Progenitor cell of endocrine pancreas (in vitro differentiated cells): ENCODE measurements around the gene MFAP4. TPM values are rescaled to one million over a fixed set of nuclear protein-coding genes. Genes with fewer than 3 reads are reported as not detected.

ENCODE experiments used
- DNase-seq: peaks from one replicate; pipeline ENCODE4 v3.0.0; 2021; ENCODE audit warnings: low spot score; ENCODE audit not compliant: unreplicated experiment
- H3K27ac Mint-ChIP-seq: 2 replicates; pipeline ENCODE4 v1.8.0; 2021; ENCODE audit warnings: mild to moderate bottlenecking, moderate library complexity, mixed read lengths
- H3K27me3 Mint-ChIP-seq: 2 replicates; pipeline ENCODE4 v1.8.0; 2021; ENCODE audit warnings: mixed read lengths
- H3K36me3 Mint-ChIP-seq: 2 replicates; pipeline ENCODE4 v1.8.0; 2022; ENCODE audit warnings: mixed read lengths; ENCODE audit not compliant: insufficient read depth
- H3K4me1 Mint-ChIP-seq: 2 replicates; pipeline ENCODE4 v1.8.0; 2021; ENCODE audit warnings: low read depth, mixed read lengths
- H3K4me3 Mint-ChIP-seq: 2 replicates; pipeline ENCODE4 v1.8.0; 2021; ENCODE audit warnings: low read depth, mild to moderate bottlenecking, moderate library complexity, mixed read lengths
- H3K9me3 Mint-ChIP-seq: 2 replicates; pipeline ENCODE4 v1.8.0; 2021; ENCODE audit warnings: low read depth, mixed read lengths
- CTCF ChIP-seq: fragments of 200-600 bp; sonication (generic); IDR thresholded peaks from one replicate; pipeline ENCODE4 v1.5.0; 2021; ENCODE audit warnings: antibody characterized with exemption, mild to moderate bottlenecking; ENCODE audit not compliant: unreplicated experiment
- total RNA-seq: library from RNA; stranded (reverse); gene quantifications from 2 replicates; pipeline ENCODE4 v1.2.1, GENCODE V29; 2021

MFAP4 gene
- total RNA-seq, 1 donor from 2014 or later = 2.3 TPM

GRCh38 chr17:19387921-19388521 lies 1.0 kb upstream of the MFAP4 start:
- peaks cover 16% of the 10 kb centered on the region for H3K4me1 Mint-ChIP-seq
- H3K4me3 Mint-ChIP-seq = no peak overlapping the region
- H3K27me3 Mint-ChIP-seq = peaks cover 6% of the 10 kb centered on the region
- no peak for DNase-seq
- TF ChIP-seq CTCF = no peak
- H3K27ac Mint-ChIP-seq = peak overlapping the region; percentile 67
- H3K36me3 Mint-ChIP-seq = peaks cover 7% of the 10 kb centered on the region
- no peaks in the 10 kb centered on the region for H3K9me3 Mint-ChIP-seq

- Mint-ChIP-seq H3K4me1 (peaks cover 16% of the 10 kb centered on the region), H3K36me3 (peaks cover 9% of the 10 kb centered on the region), H3K9me3 (no peaks in the 10 kb centered on the region), H3K4me3 (no peak overlapping the region), H3K27ac (no peak overlapping the region), H3K27me3 (no peaks in the 10 kb centered on the region)
- no peak for DNase-seq
- TF ChIP-seq CTCF = no peak
These were observed 700 bp downstream of the MFAP4 start for GRCh38 chr17:19386051-19386929.

GRCh38 chr17:19385521-19385983 lies 1.4 kb downstream of the MFAP4 start:
- H3K27ac Mint-ChIP-seq = no peak overlapping the region
- no peak for TF ChIP-seq CTCF
- no peak overlapping the region for H3K4me3 Mint-ChIP-seq
- H3K27me3 Mint-ChIP-seq = no peaks in the 10 kb centered on the region
- H3K9me3 Mint-ChIP-seq = no peaks in the 10 kb centered on the region
- H3K4me1 Mint-ChIP-seq = peaks cover 16% of the 10 kb centered on the region
- DNase-seq = no peak
- peaks cover 14% of the 10 kb centered on the region for H3K36me3 Mint-ChIP-seq

GRCh38 chr17:19384723-19385391 lies 2.1 kb downstream of the MFAP4 start:
- DNase-seq = no peak

More at GRCh38 chr17:19384723-19385391, 2.1 kb downstream of the MFAP4 start:
- H3K27ac Mint-ChIP-seq = peak overlapping the region; percentile 31
- peaks cover 16% of the 10 kb centered on the region for H3K4me1 Mint-ChIP-seq
- no peak overlapping the region for H3K4me3 Mint-ChIP-seq
- no peak for TF ChIP-seq CTCF
- no peaks in the 10 kb centered on the region for H3K9me3 Mint-ChIP-seq
- no peaks in the 10 kb centered on the region for H3K27me3 Mint-ChIP-seq
- peaks cover 15% of the 10 kb centered on the region for H3K36me3 Mint-ChIP-seq
